ENCODE results near the gene TDRD7. TPM values are rescaled to one million over a fixed set of nuclear protein-coding genes. Genes with fewer than 3 reads are reported as not detected.

TDRD7 gene
- total and polyA plus RNA-seq, 2 of the 13 experiments (the other 11 are each of a cell fraction or from before 2014, with no cell fraction given), result 9.8 to 15.5 TPM

DNA sequence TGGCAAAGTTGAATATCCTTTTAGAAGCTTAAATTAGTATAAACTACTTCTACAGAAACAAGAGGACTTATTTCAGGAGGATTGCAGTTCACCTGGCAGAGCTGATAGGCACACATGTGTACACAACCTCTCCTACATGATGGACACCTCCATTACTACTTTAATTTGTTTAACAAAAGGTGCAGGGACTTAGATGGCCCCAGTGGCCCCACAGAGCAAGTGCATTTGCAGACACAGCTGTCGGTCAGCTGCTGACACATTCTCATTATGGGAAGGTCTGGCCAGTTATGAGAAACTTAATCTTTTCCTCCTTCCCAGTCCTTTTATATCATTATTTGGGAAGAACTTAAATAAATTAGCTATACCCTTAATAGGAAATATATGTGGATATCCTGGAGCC lies 28.3 kb downstream of the TDRD7 start:
- Histone ChIP-seq H3K4me2 (ENCODE audit: low read depth, low read length) (no peak overlapping the region), H2AFZ (ENCODE audit: low read length) (no peak overlapping the region), H3K9ac (ENCODE audit: insufficient read depth, low read depth, low read length) (no peak overlapping the region), H3K4me3 (replicated peaks in 1 of 3; ENCODE audit: insufficient read depth in 1 of 3, low read depth in 2 of 3, low read length in 3 of 3) (no peak overlapping the region), H3K4me1 (ENCODE audit: insufficient read depth, low read length) (peaks cover 5% of the 10 kb centered on the region; the same call in 1 of the 2 replicates), H3K9me3 (ENCODE audit: low read length) (no peaks in the 10 kb centered on the region), H4K20me1 (ENCODE audit: insufficient read depth, low read length) (no peaks in the 10 kb centered on the region), H3K27ac (ENCODE audit: extremely low read length, insufficient read depth, low read length) (no peak overlapping the region), H3K27me3 (ENCODE audit: control insufficient read depth in 1 of 2, insufficient read depth in 2 of 2, low read length in 2 of 2) (no peaks in the 10 kb centered on the region), H3K79me2 (ENCODE audit: insufficient read depth, low read length) (no peaks in the 10 kb centered on the region), H3K36me3 (replicated peaks in 1 of 2; ENCODE audit: control insufficient read depth in 1 of 2, insufficient read depth in 2 of 2, low read length in 2 of 2) (peaks cover 3 to 23% of the 10 kb centered on the region in 2 experiments)
- POLR2A ChIA-PET, result no interaction called here
- TF ChIP-seq, protein P1, sequence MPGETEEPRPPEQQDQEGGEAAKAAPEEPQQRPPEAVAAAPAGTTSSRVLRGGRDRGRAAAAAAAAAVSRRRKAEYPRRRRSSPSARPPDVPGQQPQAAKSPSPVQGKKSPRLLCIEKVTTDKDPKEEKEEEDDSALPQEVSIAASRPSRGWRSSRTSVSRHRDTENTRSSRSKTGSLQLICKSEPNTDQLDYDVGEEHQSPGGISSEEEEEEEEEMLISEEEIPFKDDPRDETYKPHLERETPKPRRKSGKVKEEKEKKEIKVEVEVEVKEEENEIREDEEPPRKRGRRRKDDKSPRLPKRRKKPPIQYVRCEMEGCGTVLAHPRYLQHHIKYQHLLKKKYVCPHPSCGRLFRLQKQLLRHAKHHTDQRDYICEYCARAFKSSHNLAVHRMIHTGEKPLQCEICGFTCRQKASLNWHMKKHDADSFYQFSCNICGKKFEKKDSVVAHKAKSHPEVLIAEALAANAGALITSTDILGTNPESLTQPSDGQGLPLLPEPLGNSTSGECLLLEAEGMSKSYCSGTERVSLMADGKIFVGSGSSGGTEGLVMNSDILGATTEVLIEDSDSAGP (CRISPR knock-in tag; IDR thresholded peaks at IDR 0.05; ENCODE audit: borderline replicate concordance), result no peak
- TF ChIP-seq TMF1 (CRISPR knock-in tag; IDR thresholded peaks at IDR 0.05; ENCODE audit: low read depth) (no peak), ZNF282 (IDR thresholded peaks at IDR 0.05; ENCODE audit: partially characterized antibody) (no peak), ZNF724P (CRISPR knock-in tag; IDR thresholded peaks at IDR 0.05; ENCODE audit: borderline replicate concordance) (no peak), PHB2 (IDR thresholded peaks at IDR 0.05; ENCODE audit: partially characterized antibody) (no peak), ZFY (CRISPR knock-in tag; IDR thresholded peaks at IDR 0.05) (no peak), KDM1A (CRISPR knock-in tag; IDR thresholded peaks at IDR 0.05) (no peak), RBFOX2 (IDR thresholded peaks at IDR 0.05; ENCODE audit: low read depth, low read length) (no peak), POLR2G (IDR thresholded peaks at IDR 0.05; ENCODE audit: low read depth, low read length) (no peak), SIN3A (IDR thresholded peaks at IDR 0.05; ENCODE audit: borderline replicate concordance, low read depth, low read length) (no peak), ZNF124 (CRISPR knock-in tag; IDR thresholded peaks at IDR 0.05) (no peak), MEIS1 (CRISPR knock-in tag; IDR thresholded peaks at IDR 0.05; ENCODE audit: borderline replicate concordance) (no peak), ZSCAN21 (CRISPR knock-in tag; IDR thresholded peaks at IDR 0.05; ENCODE audit: borderline replicate concordance) (no peak), ZNF891 (CRISPR knock-in tag; IDR thresholded peaks at IDR 0.05) (no peak)
- TF ChIP-seq, protein P2, sequence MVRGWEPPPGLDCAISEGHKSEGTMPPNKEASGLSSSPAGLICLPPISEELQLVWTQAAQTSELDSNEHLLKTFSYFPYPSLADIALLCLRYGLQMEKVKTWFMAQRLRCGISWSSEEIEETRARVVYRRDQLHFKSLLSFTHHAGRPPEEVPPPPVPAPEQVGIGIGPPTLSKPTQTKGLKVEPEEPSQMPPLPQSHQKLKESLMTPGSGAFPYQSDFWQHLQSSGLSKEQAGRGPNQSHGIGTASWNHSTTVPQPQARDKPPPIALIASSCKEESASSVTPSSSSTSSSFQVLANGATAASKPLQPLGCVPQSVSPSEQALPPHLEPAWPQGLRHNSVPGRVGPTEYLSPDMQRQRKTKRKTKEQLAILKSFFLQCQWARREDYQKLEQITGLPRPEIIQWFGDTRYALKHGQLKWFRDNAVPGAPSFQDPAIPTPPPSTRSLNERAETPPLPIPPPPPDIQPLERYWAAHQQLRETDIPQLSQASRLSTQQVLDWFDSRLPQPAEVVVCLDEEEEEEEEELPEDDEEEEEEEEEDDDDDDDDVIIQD (CRISPR knock-in tag; IDR thresholded peaks at IDR 0.05; ENCODE audit: low read depth), result no peak
- TF ChIP-seq, protein P3, sequence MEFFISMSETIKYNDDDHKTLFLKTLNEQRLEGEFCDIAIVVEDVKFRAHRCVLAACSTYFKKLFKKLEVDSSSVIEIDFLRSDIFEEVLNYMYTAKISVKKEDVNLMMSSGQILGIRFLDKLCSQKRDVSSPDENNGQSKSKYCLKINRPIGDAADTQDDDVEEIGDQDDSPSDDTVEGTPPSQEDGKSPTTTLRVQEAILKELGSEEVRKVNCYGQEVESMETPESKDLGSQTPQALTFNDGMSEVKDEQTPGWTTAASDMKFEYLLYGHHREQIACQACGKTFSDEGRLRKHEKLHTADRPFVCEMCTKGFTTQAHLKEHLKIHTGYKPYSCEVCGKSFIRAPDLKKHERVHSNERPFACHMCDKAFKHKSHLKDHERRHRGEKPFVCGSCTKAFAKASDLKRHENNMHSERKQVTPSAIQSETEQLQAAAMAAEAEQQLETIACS (CRISPR knock-in tag; IDR thresholded peaks at IDR 0.05), result no peak
- FAIRE-seq (no peak), DNase-seq (ENCODE audit: low spot score) (no peak), ATAC-seq (no peak; the same call in 2 of the 3 replicates)
- BruUV-seq (replicated peaks), result no TSS peak
- intact Hi-C loops (cut with micrococcal nuclease; ENCODE audit: unreplicated experiment), result no loop called here
- CTCF ChIA-PET (ENCODE audit: low intra/inter-chr PET ratio, low total read pairs), result no interaction called here
- in situ Hi-C loops (cut with HindIII; ENCODE audit: extremely low pct_ligation_motif_present, low pct_unique_long_range_greater_than_20kb), result no loop called here
- 69% methylated on average over 1 of the region's 1 CpG for WGBS (ENCODE audit: low lambda C conversion rate)

All from HepG2 (cell line).